PC-3 (cell line): ENCODE measurements around the gene VSX1. TPM values are rescaled to one million over a fixed set of nuclear protein-coding genes. Genes with fewer than 3 reads are reported as not detected.

Experiments
- ATAC-seq: fragments of 200-7000 bp; cut with Tn5 transposase; 2 replicates; pipeline ENCODE4 v1.9.1; 2020; ENCODE audit warnings: mild to moderate bottlenecking, moderate library complexity
- BruUV-seq: library from RNA; stranded (reverse); fragments of 400-500 nt; replicated peaks from 2 replicates; lab custom pipeline; 2021; lab: Mats Ljungman, UMichigan
- CTCF ChIA-PET: fragments of 300-600 bp; sonication (Branson Sonifier 250); formaldehyde crosslinking; loops from one replicate; lab custom pipeline; 2022; ENCODE audit warnings: antibody characterized with exemption; lab: Charles Lee
- POLR2A ChIA-PET: fragments of 300-600 bp; sonication (Branson Sonifier 250); formaldehyde crosslinking; loops from one replicate; lab custom pipeline; 2022; ENCODE audit warnings: antibody characterized with exemption; ENCODE audit not compliant: unreplicated experiment; lab: Charles Lee
- DNase-seq: peaks from one replicate; pipeline ENCODE4 v3.0.0-alpha.2; 2015
- H2AFZ ChIP-seq: fragments of 300-600 bp; sonication (generic); 2 replicates; pipeline ENCODE4 v1.6.0; 2016; ENCODE audit warnings: antibody characterized with exemption, low read length
- H3F3A ChIP-seq: fragments of 300-600 bp; sonication (generic); one replicate; pipeline ENCODE4 v1.6.0; 2017; ENCODE audit warnings: antibody characterized with exemption, low read length, control low read depth, mild to moderate bottlenecking; ENCODE audit not compliant: unreplicated experiment
- H3K27ac ChIP-seq: fragments of 300-600 bp; sonication (generic); 2 replicates; pipeline ENCODE4 v1.5.1; 2016; ENCODE audit warnings: mild to moderate bottlenecking, low read length
- H3K27me3 ChIP-seq: fragments of 300-600 bp; sonication (generic); 2 replicates; pipeline ENCODE4 v1.6.1; 2016; ENCODE audit warnings: low read length, mixed read lengths
- H3K36me3 ChIP-seq: fragments of 300-600 bp; sonication (generic); 2 replicates; pipeline ENCODE4 v1.6.1; 2016; ENCODE audit warnings: low read depth, mixed run types, low read length, mixed read lengths
- H3K4me1 ChIP-seq: fragments of 300-600 bp; sonication (generic); 2 replicates; pipeline ENCODE4 v1.5.1; 2016; ENCODE audit warnings: low read length; ENCODE audit not compliant: insufficient read depth
- H3K4me2 ChIP-seq: fragments of 300-600 bp; sonication (generic); 2 replicates; pipeline ENCODE4 v1.6.0; 2016; ENCODE audit warnings: low read length
- H3K4me3 ChIP-seq: fragments of 300-600 bp; sonication (generic); 2 replicates; pipeline ENCODE4 v1.5.1; 2016; ENCODE audit warnings: mild to moderate bottlenecking, low read length, mixed read lengths
- H3K79me2 ChIP-seq: fragments of 300-600 bp; sonication (generic); 2 replicates; pipeline ENCODE4 v1.6.1; 2017; ENCODE audit warnings: low read length, mixed read lengths
- H3K9ac ChIP-seq: fragments of 300-600 bp; sonication (generic); 2 replicates; pipeline ENCODE4 v1.6.0; 2016; ENCODE audit warnings: mild to moderate bottlenecking, low read length
- H3K9me2 ChIP-seq: fragments of 300-600 bp; sonication (generic); replicated peaks from 2 replicates; pipeline ENCODE4 v1.6.1; 2016; ENCODE audit warnings: mixed run types, low read length, mixed read lengths
- H3K9me3 ChIP-seq: fragments of 300-600 bp; sonication (generic); 2 replicates; pipeline ENCODE4 v1.6.1; 2016; ENCODE audit warnings: low read length, mixed read lengths
- H4K20me1 ChIP-seq: fragments of 300-600 bp; sonication (generic); 2 replicates; pipeline ENCODE4 v1.6.1; 2016; ENCODE audit warnings: low read length, mixed read lengths
- EZH2 ChIP-seq: fragments of 300-600 bp; sonication (generic); IDR thresholded peaks from one replicate; pipeline ENCODE4 v1.6.1; 2017; ENCODE audit warnings: antibody characterized with exemption, mild to moderate bottlenecking, low read length; ENCODE audit not compliant: unreplicated experiment
- EZH2phosphoT487 ChIP-seq: fragments of 300-600 bp; sonication (generic); IDR thresholded peaks from 2 replicates; pipeline ENCODE4 v1.6.1; 2018; ENCODE audit warnings: mild to moderate bottlenecking, antibody characterized with exemption, low read length, borderline replicate concordance
- intact Hi-C: fragments of 100-400 bp; cut with micrococcal nuclease; formaldehyde crosslinking; loops from 2 replicates; pipeline ENCODE4 v1.9.0; 2023
- total RNA-seq: library from RNA; depleted of rRNA; stranded (reverse); fragments of >200 nt; gene quantifications from 2 replicates; pipeline ENCODE4 v1.2.3, GENCODE V29; 2014
- TF ChIP-seq, protein P1 (sequence below): fragments of 300-600 bp; sonication (generic); conservative IDR thresholded peaks from 2 replicates; pipeline ENCODE4 v1.5.1; 2017; ENCODE audit warnings: antibody characterized with exemption, low read depth, mild to moderate bottlenecking, low read length

Gene VSX1
- total RNA-seq, 1 experiment from 2014 or later = not detected

DNA sequence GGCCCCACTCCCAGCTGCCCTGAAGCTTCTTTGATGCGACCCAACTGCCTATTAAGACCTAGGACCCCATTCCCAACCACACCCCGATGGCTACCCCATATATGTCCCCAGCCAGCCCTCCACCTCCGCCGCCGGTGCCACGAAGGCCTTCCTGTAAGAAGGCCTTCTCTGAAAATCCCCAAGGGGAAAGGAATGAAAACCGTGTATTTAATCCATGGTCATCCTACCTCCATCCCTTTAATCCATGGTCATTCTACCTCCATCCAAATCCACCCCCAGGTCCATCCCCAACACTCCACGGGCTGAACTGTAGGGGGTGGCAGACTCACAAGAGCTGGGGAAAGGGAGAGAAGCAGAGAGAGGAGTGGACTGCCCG, 545 bp upstream of the VSX1 start:
- Histone ChIP-seq H3K27me3 (peaks cover 6% of the 10 kb centered on the region; the same call in 1 of the 2 replicates), H3K9me2 (no peaks in the 10 kb centered on the region), H3K27ac (no peak overlapping the region), H4K20me1 (no peaks in the 10 kb centered on the region), H3K4me2 (no peak overlapping the region), H3F3A (no peaks in the 10 kb centered on the region), H2AFZ (no peak overlapping the region), H3K79me2 (no peaks in the 10 kb centered on the region), H3K9ac (no peak overlapping the region), H3K9me3 (no peaks in the 10 kb centered on the region), H3K36me3 (no peaks in the 10 kb centered on the region), H3K4me1 (peaks cover 5% of the 10 kb centered on the region), H3K4me3 (no peak overlapping the region)
- DNase-seq = no peak
- BruUV-seq = no TSS peak
- POLR2A ChIA-PET = no interaction called here
- TF ChIP-seq, protein P1, sequence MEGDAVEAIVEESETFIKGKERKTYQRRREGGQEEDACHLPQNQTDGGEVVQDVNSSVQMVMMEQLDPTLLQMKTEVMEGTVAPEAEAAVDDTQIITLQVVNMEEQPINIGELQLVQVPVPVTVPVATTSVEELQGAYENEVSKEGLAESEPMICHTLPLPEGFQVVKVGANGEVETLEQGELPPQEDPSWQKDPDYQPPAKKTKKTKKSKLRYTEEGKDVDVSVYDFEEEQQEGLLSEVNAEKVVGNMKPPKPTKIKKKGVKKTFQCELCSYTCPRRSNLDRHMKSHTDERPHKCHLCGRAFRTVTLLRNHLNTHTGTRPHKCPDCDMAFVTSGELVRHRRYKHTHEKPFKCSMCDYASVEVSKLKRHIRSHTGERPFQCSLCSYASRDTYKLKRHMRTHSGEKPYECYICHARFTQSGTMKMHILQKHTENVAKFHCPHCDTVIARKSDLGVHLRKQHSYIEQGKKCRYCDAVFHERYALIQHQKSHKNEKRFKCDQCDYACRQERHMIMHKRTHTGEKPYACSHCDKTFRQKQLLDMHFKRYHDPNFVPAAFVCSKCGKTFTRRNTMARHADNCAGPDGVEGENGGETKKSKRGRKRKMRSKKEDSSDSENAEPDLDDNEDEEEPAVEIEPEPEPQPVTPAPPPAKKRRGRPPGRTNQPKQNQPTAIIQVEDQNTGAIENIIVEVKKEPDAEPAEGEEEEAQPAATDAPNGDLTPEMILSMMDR = no peak
- TF ChIP-seq EZH2 (no peak), EZH2phosphoT487 (no peak)
- CTCF ChIA-PET = no interaction called here
- ATAC-seq = no peak
- intact Hi-C loops = no loop called here

DNA sequence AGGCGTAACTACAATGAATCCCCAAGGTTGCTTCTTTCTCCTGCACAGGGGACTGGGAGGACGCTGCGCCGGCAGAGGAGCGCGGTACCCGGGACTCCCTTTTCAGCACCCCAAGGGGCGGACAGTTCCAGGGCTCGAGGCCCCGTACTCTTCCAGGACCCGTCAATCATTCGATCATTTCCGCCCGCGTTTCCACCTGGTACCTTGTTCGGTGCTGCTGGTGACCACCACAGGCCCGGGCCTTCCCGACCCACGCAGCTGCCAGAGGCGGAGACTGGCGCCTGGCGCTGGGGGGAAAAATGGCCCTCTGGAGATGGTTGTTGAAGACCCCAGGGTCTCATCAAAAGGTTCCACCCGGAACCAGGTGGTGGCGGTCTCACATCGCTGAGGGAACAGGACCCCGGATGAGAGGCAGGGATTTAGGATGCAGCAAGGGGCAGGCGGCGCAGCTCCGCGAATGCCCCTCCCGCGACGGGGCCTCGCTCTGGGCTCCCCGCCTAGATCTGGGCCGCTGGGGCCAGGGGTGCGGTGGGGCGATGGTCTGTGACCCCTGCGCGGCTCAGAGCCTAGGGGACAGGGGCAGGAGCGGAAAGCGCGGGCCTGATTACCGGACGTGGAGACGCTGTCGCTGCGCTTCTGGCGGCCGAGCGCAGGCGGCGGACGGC, 744 bp downstream of the VSX1 start:
- Histone ChIP-seq H3K9me3 (no peaks in the 10 kb centered on the region), H3K4me1 (peaks cover 18% of the 10 kb centered on the region), H4K20me1 (no peaks in the 10 kb centered on the region), H3K27ac (no peak overlapping the region), H3K79me2 (no peaks in the 10 kb centered on the region), H3F3A (peaks cover 3% of the 10 kb centered on the region), H3K36me3 (no peaks in the 10 kb centered on the region), H2AFZ (no peak overlapping the region), H3K9me2 (no peaks in the 10 kb centered on the region), H3K27me3 (peaks cover 6% of the 10 kb centered on the region; the same call in 1 of the 2 replicates), H3K9ac (no peak overlapping the region), H3K4me3 (no peak overlapping the region), H3K4me2 (no peak overlapping the region)
- no TSS peak for BruUV-seq
- POLR2A ChIA-PET = no interaction called here
- ATAC-seq = no peak
- no peak for DNase-seq
- intact Hi-C loops = no loop called here
- CTCF ChIA-PET = no interaction called here
- TF ChIP-seq EZH2 (no peak), EZH2phosphoT487 (no peak)
- TF ChIP-seq, protein P1 = no peak

DNA sequence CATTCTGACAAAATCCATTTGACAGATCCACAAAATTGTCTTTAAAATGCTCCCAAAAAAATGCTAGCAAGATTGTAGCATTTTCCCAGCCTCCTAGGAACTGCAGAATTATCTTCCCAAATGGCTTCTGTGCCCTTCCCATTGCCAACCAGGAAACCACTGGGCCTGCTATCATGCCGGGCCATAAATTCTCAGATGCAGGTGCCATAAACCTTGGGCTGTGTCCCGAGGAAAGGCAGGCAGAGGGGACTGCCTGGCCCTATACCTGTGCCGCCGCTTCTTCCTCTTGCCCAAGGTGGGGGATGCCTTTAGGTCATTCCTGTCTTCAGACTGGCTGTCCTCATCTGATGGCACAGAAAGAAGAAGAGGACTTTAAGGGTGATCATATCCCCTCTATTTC, 2.8 kb downstream of the VSX1 start:
- H3K9me2 ChIP-seq = no peaks in the 10 kb centered on the region
- CTCF ChIA-PET = interaction anchor here (1.0 kb wide), 1 partner anchor 99 kb away, joined by 4 read pairs; no protein-coding TSS in a partner anchor
- H3K27ac ChIP-seq = no peak overlapping the region
- no peaks in the 10 kb centered on the region for H3K27me3 ChIP-seq
- H3K4me1 ChIP-seq = peaks cover 24% of the 10 kb centered on the region
- H3K4me2 ChIP-seq = no peak overlapping the region
- TF ChIP-seq EZH2 (no peak), EZH2phosphoT487 (no peak)
- TF ChIP-seq, protein P1 = no peak
- H3F3A ChIP-seq = peaks cover 3% of the 10 kb centered on the region
- H4K20me1 ChIP-seq = no peaks in the 10 kb centered on the region
- intact Hi-C loops = loop anchor here (5.0 kb wide), 1 partner anchor 58 kb away; no protein-coding TSS in a partner anchor
- no peak overlapping the region for H3K4me3 ChIP-seq
- H2AFZ ChIP-seq = no peak overlapping the region
- no peaks in the 10 kb centered on the region for H3K79me2 ChIP-seq
- no peak overlapping the region for H3K9ac ChIP-seq
- POLR2A ChIA-PET = no interaction called here
- no TSS peak for BruUV-seq
- no peaks in the 10 kb centered on the region for H3K36me3 ChIP-seq
- no peaks in the 10 kb centered on the region for H3K9me3 ChIP-seq
- ATAC-seq (no peak), DNase-seq (no peak)
